GM12873 (cell line): ENCODE results near the gene SPR.

ENCODE experiments used
- TF ChIP-seq, protein P1 (sequence below): IDR thresholded peaks from 2 replicates; pipeline ENCODE4 v1.5.1; 2012; ENCODE audit warnings: low read depth, mild to moderate bottlenecking, moderate library complexity, low read length, control low read depth; ENCODE audit not compliant: insufficient read depth; ENCODE audit errors: missing control alignments

Gene SPR

DNA sequence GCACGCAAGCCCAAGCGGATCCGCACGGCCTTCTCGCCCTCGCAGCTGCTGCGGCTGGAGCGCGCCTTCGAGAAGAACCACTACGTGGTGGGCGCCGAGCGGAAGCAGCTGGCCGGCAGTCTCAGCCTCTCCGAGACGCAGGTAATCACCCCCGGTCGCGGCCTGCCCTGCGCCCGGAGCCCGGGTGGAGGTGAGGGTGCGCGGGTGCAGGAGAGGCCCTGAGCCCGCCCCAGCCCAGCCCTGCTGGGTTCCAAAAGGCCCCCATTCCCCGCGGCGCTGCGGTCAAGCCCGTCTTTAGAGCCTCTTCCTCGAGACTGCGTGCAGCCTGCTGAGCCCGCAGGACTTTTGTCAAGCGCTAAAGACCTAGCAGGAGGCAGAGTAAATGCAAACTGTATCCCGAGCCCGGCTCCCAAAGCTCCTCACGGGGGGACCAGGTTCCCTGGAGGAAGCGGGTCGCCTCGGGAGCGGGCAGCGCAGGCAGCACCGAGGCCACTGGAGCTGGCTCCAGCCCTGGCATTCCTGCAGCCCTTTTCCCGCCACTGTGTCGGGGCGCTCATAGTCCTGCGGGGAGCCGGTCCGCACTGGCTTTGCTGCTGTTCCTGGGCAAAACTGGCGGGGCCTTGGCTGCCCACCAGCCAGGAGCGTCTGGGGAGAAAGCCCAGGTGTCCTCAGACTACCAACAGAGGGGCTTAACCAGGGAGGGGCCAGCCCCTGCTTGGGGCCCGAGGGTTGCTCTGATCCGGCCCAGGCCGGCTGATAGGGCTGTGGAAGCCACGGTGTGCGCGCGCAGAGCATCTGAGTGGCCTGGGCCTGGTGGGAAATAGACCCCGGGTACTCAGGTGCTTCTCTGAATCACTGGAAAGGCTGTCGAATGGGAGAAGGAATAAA, 37.4 kb downstream of the SPR start:
- TF ChIP-seq, protein P1, sequence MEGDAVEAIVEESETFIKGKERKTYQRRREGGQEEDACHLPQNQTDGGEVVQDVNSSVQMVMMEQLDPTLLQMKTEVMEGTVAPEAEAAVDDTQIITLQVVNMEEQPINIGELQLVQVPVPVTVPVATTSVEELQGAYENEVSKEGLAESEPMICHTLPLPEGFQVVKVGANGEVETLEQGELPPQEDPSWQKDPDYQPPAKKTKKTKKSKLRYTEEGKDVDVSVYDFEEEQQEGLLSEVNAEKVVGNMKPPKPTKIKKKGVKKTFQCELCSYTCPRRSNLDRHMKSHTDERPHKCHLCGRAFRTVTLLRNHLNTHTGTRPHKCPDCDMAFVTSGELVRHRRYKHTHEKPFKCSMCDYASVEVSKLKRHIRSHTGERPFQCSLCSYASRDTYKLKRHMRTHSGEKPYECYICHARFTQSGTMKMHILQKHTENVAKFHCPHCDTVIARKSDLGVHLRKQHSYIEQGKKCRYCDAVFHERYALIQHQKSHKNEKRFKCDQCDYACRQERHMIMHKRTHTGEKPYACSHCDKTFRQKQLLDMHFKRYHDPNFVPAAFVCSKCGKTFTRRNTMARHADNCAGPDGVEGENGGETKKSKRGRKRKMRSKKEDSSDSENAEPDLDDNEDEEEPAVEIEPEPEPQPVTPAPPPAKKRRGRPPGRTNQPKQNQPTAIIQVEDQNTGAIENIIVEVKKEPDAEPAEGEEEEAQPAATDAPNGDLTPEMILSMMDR, result no peak

DNA sequence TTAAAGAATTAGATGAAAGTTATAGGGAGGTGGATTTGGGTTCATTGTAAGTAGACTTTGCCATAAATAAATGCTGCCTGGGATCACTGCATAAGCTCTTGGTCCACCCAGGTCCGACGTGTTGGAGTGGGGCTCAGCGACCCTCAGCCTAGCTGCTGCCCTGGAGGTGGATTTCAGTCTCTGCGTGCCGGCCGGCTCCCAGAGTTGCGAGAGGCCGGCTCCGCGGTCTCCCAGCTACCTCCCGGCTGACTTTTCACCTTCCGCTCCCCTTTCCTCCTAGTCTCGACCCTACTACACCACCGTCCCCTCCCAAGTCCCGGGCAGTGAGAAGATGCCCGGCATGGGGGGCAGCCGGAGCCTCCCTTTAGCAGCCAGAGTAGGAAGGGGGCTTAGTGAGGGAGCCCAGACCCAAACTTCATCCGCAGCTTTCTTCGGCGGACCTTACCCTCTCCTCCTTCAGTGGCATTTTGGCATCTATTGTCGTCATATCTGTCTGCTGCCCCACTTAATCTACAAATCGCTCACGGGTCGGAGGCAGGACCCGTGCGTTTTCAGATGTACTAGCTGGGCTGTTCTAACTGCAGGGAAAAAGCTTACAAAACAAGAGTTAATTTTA, 38.2 kb downstream of the SPR start:
- TF ChIP-seq, protein P1, result no peak

DNA sequence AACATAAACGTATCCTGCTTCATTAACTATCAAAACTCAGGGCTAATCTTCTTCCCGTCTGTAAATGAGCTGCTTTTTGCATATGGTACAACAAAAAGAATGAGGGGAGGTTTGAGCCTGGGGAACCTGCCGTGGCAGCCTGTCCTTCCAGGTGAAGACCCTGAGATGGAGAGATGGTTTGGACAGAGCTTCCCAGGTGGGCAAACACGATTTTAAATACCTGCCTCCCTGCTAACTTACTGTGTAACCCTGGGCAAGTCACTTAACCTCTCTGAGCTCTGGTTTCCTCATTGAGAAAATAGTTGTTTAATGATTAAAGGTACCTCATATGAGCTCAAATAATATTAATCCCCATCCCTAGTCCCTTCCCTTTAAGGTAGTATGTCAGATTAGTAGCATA, 39.2 kb downstream of the SPR start:
- TF ChIP-seq, protein P1, result no peak

DNA sequence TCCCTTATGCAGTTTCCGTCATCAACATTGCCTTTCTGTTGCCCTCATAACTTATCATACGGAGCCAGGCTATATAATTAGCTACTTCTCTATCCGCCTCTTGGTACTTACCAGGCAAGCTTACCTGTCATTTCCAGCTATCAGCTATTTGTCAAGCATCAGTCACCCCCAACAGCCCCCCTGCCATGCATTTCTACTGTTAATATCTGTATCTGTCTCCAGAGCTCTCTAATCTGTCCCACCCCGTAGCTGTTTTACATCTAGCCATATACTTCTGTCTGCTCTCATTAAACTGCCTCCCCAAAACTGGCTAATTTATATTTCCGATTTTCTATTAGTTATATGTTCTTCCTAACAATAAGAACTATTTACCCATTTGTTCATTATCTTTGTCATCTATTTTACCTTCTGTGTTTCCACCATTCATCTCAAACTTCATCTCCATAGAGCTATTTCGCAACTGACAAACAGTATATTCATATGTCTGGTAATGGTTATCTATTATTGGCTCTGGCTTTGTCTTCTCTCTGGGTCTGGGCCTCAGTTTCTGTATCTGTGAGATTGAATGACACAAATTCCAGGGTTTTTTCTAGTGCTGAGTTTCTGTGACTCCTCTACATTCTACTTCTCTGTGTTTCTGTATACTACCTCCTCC, 39.7 kb downstream of the SPR start:
- TF ChIP-seq, protein P1, result no peak

DNA sequence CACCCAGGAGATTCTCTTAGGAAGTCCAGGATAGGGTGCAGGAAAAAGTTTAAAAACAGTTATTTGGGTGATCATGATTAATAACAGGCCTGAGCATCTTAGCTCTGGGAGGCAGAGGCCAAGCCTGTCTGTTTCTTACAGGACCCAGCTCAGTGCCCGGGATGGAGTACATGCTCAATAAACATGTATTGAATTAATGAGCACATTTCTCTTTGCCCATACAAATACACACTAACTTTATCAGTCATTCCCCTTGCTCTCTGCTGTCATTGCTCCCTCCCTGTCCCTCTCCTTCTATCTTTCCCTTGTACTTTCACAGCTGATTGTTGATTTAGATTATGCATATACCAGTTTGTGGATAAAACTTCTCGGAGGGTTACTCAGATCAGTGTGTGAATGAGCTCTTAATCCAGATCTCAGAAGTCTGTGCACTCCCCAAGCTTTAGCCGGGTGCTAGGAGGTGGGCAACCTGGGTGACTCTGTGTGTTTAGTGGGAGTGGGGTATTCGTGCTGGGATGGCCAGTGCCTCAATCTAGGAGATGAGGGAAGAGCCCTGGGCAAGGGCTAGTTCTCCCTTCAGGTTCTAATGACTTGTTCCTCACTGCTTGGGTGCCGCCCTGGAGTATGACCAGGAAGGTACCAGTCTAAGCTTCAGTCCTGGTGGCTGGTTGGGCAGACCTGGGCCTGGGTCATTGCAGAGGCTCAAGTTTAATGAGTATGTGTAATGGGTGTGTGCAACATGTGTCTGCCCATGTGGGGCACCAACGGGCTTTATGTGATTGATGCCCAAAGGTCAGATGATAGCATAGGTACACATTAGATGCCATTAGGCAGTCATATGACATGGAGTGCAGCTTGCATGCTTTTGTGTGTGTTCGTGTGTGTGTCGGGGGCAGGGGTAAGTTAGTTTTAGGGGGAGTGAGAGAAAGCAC, 40.7 kb downstream of the SPR start:
- TF ChIP-seq, protein P1, result no peak

DNA sequence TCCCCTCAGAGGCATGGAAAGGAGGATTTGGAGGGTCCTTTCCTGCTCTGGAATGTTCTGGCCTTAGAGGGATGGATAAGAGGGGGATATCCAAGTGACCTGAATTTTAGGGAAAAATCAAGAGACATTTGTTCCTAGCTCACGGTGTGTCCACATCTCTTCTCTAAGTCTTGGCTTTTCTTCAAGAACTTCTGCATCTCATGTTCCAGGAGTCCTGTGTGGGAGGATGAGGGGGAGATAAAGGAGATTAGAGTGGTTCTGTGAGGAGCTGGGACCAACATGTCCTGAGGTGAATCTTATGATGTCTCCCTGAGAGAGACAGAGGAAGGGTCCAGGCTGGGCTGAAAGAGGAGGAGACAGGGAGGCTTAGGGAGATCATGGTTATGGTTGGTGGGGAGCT, 41.8 kb downstream of the SPR start:
- TF ChIP-seq, protein P1, result no peak
